ENCODE measurements around the gene PCYT2.
"Not testable (repeated sequence)": the region's sequence is repeated elsewhere in the genome, so short reads cannot be mapped to it uniquely, and the experiment has no call there.

PCYT2 gene

DNA sequence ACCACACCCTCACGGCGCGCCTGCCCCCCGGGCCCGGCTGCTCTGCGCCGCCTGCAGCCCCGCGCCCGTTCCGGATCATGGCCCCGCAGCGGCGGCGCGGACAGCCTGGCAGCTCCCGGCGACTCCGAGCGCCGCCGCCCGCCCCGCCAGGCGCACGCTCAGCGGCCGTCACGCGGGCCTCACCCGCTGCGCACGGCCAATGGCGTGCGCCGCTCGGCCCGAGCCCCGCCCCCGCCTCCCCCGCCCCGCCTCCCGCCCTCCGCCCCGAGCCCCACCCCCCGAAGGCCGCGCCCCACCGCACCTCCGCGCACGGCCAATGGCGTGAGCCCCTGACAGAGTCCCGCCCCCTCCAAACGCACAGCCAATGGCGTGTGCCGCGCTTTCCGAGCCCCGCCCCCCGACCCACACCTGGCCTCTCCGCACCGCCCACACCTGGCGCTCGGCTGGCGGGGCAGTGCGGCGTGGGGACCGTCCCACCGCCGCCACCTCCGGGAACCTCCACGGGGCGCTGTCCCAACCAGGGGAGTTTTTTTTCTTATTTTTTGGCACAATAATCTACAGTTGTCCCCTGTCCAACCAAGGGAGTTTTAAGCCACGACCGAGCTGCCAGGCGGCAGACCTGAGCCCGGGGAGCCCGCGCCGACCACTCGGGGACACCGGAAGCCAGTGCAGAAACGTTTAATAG lies at the start of gene PCYT2:
TSS of gene PCYT2 (minus strand) at position 123 of the 685 bp plus-strand sequence. CDS start at position 79, 44 bp downstream.
- DNase-seq = peak; percentile 92

DNA sequence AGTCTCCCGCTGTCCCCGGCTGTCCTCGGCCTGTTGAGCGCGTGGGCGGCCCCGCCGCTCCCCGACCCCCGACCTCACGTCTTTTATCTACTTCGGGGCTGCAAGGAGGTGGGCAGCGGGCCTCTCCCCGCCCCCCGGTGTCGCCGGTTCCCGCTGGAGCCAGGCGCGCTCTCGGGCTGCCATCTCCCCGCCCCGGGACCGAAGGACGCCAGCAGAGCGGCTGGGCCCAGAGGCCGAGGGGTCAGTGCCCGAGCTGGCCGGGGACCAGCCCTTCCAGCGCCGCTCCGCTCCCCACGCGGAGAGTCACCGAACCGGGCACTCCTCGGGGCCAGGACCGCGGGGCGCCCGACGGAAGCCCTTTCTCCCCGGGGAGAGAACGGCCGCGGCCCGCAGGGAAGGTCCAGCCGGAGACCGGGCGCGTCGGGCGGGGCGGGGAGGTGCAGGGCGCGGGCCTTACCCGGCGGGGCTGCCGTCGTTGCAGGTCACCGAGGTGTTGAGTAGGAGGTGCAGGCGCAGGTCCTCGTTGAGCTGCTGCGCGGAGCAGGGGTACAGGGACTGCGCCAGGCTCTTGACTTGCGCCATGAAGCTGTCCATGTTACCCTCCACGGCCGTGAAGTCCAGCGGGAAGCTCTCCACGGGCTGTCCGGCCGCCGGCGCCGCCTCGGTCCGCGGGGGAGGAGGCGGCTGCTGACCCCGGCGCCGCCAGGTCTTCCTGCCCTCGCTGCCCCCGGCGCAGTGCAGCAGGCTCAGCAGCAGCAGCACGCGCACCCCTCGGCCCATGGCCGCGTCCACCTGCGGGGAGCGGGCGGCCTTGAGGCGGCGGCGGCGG lies 49.1 kb upstream of the PCYT2 start:
- DNase-seq = no peak

DNA sequence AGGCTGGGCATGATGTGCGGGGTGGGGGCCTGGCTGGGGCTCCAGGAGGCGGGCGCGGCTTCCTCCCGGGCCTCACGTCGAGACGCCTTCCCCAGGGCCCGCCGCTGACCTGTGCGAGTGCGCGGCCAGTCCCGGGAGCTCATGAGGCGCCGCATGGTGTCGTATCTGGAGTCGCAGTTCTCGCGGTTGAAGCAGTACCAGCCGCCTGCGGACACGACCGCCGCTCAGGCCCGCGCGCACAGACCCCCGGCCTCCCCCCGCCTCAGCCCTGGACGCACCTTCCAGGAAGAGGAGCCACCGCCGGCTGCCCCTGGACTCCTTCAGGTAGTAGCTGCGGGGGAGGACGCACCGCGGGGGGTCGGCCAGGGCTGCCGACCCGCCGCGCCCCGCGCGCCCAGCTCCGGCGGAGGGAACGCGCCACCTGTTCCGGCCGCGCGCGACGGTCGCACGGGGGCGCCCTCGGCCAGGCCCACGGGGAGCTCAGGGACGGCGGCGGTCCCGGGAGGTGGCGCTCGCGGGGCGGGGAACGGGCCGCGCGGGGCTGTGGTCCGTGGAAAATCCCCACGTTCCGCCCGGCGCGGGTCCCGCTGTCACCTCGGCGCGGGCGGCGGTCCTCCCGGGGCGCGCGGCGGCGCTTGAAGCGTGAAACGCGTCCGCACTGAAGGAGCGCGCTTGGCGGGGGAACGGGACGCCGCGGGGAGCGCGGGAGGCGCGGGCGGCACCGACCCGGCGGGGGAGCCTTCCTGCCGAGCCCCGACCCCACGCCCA lies 48.3 kb upstream of the PCYT2 start:
- peak; percentile 67 for DNase-seq

DNA sequence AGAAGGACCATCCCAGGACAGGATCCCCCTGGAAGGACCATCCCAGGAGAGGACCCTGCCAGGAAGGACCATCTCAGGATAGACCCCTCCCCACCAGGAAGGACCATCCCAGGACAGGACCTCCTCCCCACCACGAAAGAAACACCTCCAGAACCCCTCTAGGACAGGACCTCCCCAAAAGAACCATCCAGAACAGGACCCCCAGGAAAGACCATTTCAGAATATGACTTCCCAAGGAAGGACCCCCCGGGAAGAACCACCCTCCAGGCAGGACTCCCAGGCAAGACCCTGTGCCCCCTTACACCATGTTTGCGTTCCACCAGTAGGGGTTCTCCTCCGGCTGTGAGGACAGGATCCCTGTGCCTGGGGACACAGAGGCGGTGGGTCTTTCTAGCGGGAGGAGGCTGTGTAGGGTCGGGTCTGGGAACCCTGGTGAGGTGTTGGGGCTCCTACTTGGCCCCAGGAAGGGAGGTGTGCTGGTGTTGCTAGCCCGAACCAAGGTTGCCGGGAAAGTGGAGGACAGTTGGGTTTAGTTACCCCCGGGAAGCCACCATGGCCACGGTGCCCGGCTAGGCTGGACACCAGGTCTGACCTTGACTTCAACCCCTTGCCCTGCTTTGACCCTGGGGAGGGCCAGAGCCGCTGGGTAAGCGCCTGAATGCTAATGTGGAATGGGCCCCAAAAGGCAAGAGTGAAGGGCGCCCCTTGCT lies 47.6 kb upstream of the PCYT2 start:
- DNase-seq = no peak

DNA sequence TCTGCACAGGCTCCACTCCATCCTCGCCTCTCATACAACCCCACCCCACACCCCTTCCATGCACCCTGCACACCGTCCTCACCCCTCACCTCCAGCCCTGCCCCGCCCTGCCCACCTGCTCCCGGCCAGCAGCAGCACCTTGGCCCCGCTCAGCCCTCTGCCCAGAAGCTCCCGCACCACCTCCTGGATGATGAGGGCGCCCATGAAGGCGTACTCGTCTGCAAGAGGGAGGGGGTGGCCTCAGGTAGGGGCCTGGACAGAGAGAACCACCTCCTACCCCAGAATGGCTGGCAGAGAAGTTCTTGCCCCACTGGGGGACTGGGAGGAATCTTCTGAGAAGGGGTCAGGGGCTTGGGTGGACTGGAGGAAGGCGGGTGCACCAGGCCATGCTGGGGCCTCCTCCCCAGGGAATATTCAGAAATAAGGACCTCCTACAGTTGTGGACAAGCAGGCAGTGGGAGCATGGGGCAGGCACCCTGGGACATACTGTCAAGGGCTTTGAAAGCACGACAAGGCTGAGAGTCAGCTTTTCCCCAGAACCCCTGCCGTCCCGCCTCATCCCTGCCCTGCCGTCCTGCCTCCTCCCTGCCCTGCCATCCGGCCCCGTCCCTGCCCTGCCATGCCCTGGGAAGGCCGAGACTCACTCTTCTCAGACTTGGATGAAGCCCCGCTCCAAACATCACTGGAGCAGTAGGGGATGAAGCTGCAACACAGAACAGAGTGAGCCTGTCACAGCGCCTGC lies 46.7 kb upstream of the PCYT2 start:
- DNase-seq = no peak

DNA sequence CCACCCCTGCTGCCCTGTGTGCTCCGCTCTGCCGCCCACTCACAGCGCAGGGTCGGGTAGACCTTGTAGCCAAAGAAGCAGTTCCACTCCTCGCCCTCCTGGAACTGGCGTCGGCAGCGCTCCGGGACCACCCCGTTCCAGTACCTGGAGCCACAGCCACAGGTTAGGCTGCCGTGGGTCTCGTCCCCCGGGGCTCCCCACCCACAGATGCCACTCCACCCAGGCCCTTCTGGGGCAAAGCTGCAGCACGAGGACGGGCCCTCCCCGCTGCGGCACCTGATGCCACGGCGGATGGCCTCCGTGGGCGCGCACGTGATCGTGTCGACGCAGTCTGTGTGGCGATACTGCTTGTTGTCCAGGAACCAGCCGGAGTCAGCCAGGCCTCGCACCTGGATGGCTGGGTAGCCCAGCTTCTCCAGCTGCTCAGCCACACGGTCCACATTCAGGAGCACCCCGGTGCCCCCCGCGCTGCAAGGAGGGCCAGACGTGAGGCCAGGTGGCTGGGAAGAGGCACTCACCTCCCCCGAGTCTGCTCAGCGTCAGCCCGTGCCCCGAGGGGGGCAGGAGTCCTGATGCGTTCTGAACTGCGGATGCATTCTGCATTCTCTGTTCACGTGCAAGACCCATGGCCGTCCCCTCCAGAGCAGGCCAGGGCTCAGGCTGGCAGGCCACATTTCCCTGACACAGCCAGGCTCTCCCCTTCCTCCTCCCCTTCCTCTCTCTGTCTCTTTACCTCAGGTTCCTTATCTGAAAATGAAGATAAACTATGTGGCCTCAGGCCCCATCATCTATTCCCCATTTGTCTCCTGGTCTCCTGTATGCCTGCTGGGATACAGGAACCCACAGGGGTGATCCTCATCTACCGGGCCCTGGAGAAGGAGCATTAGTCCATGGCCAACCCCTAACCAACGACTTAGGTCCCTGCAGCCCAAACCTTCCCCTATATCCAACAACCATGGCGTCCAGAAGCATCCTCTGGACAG lies 45.7 kb upstream of the PCYT2 start:
- DNase-seq = no peak

DNA sequence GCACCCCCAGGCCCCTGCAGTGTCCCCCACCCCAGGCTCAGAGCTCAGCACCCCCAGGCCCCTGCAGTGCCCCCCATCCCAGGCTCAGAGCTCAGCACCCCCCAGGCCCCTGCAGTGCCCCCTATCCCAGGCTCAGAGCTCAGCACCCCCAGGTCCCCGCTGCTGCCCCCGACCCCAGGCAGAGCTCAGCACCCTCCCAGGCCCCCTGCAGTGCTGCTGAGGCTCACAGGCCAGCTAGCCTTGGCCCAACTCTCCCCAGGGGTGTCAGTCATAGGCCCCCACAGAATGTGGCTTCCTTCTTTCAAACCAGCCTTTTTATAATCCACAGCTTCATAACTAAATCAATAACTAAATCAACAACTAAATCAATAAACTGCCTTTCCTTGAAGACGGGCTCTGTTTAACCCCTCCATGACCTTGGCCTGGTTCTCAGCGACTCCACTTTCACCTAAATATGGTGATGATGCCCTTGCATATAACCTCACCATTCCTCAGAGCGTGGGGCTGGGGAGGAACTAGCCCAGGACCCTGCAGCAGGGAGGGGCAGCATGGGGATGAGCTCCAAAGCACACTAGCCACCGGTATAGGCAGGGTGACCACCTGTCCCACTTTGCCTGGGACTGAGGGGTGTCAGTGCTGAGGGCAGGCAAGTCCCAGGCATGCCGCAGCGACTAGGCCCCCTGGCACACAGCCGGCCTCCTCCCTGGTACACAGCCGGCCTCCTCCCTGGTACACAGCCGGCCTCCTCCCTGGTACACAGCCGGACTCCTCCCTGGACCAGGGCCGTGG lies 44.8 kb upstream of the PCYT2 start:
- DNase-seq = no peak

DNA sequence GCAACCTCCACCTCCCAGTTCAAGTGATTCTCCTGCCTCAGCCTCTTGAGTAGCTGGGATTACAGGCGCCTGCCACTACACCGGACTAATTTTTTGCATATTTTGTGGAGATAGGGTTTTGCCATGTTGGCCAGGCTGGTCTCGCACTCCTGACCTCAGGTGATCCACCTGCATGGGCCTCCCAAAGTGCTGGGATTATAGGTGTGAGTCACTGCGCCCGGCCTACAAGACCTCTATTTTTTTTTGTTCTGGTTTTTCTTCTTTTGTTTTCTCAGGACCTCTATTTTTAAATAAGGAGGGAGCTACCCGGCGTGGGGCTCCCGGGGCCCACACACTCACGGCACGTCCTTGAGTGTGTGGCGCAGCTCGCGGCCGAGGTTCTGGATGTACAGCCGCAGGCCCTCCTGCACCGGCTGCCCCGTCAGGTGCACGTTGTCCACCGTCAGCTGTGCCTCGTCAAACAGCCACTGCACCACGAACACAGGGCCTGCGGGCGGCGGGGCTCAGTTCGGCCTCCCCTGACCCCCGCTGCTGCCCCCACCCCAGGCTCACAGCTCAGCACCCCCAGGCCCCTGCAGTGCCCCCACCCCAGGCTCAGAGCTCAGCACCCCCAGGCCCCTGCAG lies 44.0 kb upstream of the PCYT2 start:
- no peak for DNase-seq

DNA sequence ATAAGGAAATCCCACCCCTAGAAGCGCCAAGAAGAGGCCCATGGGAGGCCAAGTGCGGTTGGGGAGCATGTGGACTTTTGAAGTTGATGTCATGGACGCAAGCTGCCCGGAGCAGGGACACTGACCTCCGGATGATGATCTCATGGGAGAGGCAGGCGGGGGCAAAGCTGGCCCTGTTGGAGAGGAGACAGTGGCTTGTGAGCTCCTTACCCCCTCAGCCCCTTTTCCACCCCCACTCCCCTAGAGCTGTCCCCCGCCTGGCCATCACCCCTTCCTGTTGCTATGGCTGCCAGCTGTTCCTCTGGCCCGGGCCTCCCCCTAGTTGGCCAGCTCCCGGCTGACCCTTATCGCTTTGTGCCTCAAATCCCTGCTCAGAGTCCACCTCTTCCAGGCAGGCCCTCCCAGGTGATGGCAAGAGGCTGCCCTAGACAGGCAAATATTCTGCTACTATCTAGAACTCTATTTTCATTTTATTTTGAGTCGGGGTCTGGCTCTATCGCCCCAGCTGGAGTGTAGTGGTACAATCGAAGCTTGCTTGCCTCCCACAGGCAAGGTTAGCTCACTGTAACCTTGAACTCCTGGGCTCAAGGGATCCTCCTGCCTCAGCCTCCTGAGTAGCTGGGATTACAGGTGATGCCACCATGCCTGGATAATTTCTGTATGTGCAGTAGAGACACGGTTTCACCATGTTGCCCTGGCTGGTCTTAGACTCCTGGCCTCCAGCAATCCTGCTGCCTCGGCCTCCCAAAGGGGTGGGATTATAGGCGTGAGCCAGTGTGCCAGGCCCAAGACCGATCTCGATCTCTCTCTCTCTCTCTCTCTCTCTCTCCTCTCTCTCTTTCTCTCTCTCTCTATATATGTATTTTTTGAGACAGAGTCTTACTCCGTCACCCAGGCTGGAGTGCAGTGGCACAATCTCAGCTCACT lies 43.2 kb upstream of the PCYT2 start:
- DNase-seq = no peak

DNA sequence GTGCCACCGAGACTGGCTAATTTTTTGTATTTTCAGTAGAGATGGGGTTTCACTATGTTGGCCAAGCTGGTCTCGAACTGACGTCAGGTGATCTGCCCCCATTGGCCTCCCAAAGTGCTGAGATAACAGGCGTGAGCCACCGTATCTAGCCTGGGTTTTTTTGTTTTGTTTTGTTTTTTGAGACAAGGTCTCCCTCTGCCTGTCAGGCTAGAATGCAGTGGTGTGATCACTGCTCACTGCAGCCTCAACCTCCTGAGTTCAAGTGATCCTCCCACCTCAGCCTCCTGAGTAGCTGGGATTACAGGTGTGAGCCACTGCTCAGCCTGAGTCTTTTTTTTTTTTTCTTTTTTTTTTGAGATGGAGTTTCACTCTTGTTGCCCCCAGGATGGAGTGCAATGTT lies 42.2 kb upstream of the PCYT2 start:
- not testable (repeated sequence) for DNase-seq

DNA sequence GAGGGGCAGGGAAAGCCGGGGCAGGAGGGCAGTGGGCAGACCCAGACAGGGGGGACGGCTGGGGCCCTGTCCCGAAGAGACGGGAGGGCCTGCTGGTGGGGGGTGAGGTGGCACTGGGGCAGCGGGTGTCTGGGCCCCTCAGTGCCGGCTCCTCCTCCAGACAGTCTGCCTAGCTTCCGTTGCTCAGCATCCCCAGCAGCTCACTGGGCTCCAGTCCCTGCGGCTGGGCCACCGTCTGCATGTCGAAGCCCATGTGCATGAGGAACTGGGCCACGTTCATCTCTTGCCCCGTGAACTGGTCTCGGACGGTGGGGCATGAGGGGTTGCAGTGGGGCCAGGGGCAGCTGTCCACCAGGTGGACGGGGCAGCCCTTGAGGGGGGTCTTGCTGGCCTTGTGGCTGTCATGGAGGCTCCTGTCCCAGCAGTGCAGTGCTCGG lies 41.6 kb upstream of the PCYT2 start:
- DNase-seq = no peak

DNA sequence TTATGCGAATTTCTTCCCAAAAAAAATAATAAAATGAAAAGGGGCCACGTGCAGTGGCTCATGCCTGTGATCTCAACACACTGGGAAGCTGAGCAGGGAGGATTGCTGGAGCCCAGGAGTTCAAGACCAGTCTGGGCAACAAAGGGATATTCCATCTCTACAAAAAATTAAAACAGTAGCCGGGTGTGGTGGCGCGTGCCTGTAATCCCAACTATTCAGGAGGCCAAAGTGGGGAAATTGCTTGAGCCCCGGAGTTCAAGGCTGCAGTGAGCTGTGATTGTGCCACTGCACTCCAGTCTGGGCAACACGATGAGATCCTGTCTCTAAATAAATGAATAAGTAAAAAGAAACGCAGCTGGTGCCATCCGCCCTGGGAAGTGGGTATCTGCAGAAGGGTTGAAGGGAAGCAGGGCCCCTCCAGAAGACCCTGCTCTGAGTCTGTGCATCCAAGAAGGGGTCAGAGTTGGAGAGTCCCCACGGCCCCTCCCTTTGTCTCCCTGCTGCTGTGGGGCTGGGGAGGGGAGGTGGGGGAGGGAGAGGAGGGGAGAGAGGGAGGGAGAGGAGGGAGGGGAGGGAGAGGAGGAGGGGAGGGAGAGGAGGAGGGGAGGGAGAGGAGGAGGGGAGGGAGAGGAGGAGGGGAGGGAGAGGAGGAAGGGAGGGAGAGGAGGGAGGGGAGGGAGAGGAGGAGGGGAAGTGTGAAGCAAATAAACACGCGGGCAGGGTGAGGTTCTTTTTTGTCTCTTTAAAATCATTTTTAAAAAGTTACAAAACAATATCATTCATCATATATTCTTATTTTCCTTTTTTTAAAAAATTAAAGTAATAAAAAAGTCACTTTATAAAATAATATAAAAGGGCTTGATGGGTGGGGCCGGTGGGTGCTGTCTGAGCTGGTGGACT lies 40.8 kb upstream of the PCYT2 start:
- no peak for DNase-seq

DNA sequence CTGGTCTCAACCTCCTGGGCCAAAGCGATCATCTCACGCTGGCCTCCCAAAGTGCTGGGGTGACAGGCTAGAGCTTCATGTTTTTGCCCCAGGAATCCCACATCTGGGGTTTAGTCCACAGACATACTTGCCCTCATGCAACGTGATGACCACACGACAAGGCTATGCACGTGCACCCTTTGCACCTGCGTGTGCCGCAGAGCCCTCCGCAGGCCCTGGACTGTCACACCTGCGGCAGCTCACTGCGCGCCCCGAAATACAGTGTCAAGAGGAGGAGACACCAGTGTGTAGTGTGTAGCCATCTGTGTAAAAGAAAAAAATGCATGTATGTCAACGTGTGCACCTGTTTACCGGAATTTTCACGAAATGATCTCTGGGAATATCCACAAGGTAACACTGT lies 39.3 kb upstream of the PCYT2 start:
- DNase-seq = no peak

DNA sequence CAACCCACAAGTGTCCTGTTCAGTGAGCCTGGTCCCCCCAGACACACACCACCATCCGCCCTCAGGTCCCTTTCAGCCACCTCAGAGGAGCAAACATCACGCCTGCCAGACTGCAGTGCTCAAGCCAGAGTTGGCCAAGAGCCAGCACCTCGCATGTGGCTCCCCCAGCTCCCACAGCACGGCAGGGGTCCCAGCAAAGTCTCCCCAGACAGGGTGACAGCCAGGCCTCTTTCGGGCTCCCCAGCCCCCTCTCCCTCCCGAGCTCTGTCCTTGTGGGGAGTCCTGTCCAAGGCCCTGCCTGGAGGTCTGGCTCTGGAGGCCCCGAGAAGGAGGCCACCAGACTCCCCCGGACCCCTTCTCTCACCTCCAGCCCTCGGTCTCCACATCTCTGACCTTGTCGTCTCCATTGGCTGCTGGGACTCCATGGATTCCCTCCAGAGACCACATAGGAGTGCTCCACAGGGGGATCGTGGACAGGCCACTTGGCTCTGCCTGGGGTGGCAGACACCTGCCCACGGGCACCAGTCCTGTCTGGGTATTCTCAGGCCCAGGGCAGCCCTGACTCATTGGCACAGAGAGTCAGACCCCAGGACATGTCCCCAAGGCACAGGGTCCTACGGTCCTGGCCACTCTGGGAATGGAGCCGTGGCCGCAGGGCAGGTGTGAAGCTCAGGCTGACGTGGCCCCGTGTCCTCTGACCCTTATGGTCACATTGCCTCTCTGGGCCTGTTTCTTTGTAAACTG lies 37.6 kb upstream of the PCYT2 start:
- no peak for DNase-seq

DNA sequence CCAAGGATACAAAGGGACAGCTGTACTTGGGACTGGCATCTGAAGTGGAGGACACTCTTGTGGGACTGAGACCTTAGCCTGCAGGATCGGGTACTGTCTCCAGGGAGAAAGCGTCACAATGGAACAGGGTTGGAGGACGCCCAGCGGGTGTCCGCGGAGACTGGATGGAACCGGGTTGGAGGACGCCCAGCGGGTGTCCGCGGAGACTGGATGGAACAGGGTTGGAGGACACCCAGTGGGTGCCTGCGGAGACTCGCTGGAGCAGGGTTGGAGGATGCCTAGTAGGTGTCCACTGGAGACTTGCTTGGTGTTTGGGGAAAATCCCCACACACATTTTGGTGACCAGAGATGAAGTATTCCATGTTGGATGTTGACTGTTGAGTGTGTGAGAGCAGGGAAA lies 36.0 kb upstream of the PCYT2 start, which contains the start of gene MYADML2:
TSS of gene MYADML2 (minus strand) at position 45 of the 400 bp plus-strand sequence. CDS start 5,492 bp downstream, outside the sequence.
- DNase-seq = no peak

DNA sequence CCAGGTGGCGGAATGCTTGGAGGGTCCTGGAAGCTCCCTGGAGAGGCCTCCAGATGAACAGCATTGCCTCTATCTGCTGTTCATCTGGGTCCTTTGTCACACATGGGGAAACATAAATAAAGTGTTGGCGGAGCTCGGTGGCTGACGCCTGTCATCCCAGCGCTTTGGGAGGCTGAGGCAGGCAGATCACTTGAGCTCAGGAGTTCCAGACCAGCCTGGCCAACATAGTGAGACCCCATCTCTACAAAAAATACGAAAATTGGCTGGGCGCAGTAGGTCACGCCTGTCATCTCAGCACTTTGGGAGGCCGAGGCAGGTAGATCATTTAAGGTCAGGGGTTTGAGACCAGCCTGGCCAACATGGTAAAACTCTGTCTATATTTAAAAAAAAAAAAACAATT lies 33.7 kb upstream of the PCYT2 start:
- DNase-seq = no peak
